Measurements from ENCODE around the gene ITGBL1. TPM values are rescaled to one million over a fixed set of nuclear protein-coding genes. Genes with fewer than 3 reads are reported as not detected.

Gene ITGBL1
- total RNA-seq, 3 donors from 2014 or later: 0.06 to 2.3 (median 1.1) TPM

DNA sequence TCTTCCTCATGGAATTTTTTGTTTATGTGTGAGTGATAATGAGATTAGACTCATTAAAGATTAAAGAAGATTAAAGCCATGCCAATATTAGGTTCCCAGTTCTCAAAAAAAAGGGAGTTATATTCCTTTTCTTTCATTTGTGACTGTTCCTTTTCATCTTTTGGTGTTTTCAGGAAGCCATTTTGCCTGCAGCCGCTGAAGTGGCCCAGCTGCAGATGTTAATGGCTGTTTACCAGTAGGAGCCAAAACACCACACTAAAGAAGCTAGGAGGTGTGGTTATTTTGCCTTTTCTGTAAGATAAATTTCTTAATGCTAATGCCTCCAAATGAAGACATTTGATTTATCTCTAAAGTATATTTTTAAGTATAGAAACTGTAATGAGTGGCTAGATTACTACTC lies 36.3 kb downstream of the ITGBL1 start:
- Histone ChIP-seq H3K36me3 (ENCODE audit: low read depth) (no peaks in the 10 kb centered on the region), H3K4me1 (ENCODE audit: low read depth) (no peaks in the 10 kb centered on the region), H3K9me3 (no peaks in the 10 kb centered on the region), H3K4me3 (no peak overlapping the region)
- no peak for TF ChIP-seq CTCF (IDR thresholded peaks at IDR 0.05)
- intact Hi-C loops (cut with DNase I, micrococcal nuclease): no loop called here
- ATAC-seq (no peak), DNase-seq (no peak)

DNA sequence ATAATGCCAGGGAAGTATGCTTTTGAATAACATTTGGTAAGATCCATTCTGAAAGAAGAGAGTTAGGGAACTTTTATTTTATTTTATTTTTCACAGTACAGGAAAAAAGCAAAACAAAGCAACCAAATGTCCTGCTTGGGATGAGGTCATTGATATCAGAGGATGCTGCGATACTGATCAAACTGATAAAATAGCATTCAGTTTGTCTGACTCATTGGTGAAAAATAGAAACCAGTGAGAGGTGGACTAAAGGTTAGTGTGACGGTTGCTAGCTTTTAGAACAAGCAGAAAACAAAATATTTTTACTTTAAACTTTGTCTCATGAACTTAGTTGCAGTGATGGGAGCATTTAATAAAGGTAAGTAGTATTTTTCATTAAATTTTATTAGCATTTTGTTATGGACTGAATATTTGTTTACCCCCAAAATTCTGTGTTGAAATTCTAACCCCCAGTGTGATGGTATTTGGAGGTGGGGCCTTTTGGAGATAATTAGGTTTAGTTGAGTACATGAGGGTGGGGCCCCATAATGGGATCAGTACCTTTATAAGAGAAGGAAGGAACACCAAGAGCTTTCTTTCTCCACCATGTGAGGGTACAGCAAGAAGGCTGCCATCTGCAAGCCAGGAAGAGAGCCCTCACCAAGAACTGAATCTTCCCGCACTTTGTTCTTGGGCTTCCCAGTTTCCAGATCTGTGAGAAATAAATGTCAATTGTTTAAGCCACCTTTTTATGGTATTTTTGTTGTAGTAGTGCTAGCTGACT lies 37.3 kb downstream of the ITGBL1 start:
- no peak for ATAC-seq
- DNase-seq: no peak
- no peaks in the 10 kb centered on the region for H3K4me1 ChIP-seq (ENCODE audit: low read depth)
- TF ChIP-seq CTCF (IDR thresholded peaks at IDR 0.05): no peak
- no peaks in the 10 kb centered on the region for H3K36me3 ChIP-seq (ENCODE audit: low read depth)
- no peaks in the 10 kb centered on the region for H3K9me3 ChIP-seq
- intact Hi-C loops (cut with DNase I, micrococcal nuclease): no loop called here
- no peak overlapping the region for H3K4me3 ChIP-seq

GRCh38 chr13:101490406-101491015 lies 38.0 kb downstream of the ITGBL1 start:
- H3K4me3 ChIP-seq: no peak overlapping the region
- TF ChIP-seq CTCF (IDR thresholded peaks at IDR 0.05): no peak
- H3K4me1 ChIP-seq (ENCODE audit: low read depth): no peaks in the 10 kb centered on the region
- no peaks in the 10 kb centered on the region for H3K36me3 ChIP-seq (ENCODE audit: low read depth)
- no peak for DNase-seq
- no peak for ATAC-seq
- intact Hi-C loops (cut with DNase I, micrococcal nuclease): no loop called here
- H3K9me3 ChIP-seq: no peaks in the 10 kb centered on the region

DNA sequence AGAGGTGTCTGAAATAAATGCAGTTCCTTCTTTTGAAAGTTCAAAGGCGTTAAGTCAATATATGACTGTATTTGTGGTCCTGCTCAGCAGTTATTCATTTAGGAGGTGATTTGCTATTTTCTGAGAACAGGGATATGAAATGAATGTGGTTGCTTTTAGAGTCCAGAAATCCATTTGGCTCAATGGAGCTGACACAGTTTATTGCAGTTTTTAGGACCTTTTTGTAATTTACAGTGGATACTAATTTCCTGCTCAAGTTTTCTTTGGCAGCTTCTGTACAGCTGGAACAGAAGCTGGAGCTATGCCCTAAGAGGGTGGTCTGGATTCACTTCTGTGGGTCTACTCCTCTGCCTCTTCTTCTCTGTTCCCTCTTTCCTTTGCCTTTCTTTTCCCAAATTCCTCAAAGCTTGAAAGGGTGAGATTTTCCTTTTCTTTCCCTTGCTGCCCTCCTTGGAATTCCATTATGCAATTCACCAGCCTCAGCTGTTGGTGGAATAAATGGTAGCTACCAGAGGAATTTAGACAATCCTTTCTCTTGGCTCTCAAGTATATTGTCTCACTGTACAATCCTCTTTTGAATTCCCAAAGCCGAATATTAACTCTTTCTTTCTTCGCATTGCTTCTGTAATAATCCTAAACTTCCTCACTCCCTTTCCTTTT lies 39.9 kb downstream of the ITGBL1 start:
- Histone ChIP-seq H3K9me3 (no peaks in the 10 kb centered on the region), H3K36me3 (ENCODE audit: low read depth) (no peaks in the 10 kb centered on the region), H3K4me1 (ENCODE audit: low read depth) (no peaks in the 10 kb centered on the region), H3K4me3 (no peak overlapping the region)
- DNase-seq: no peak
- intact Hi-C loops (cut with DNase I, micrococcal nuclease): no loop called here
- no peak for ATAC-seq
- TF ChIP-seq CTCF (IDR thresholded peaks at IDR 0.05): no peak

DNA sequence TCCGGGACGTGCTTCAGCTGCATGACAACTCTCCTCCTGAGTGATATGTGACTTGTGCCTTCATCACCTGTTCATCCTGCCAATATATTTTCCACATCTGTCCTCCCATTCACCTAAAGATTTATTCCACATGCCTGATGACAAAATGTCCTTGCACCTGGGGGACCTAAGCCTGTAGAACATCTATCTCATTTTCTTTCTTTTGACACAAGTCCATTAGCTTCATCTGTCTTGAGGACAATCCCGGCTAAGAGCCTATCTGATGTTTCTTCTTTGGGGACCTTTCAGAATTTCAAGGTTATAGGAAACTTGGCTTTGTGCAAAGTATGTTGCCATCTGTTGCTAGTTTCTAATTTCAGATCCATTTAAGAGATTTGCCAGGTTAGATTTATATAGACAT lies 41.1 kb downstream of the ITGBL1 start:
- no peak for ATAC-seq
- intact Hi-C loops (cut with DNase I, micrococcal nuclease): no loop called here
- H3K36me3 ChIP-seq (ENCODE audit: low read depth): no peaks in the 10 kb centered on the region
- TF ChIP-seq CTCF (IDR thresholded peaks at IDR 0.05): no peak
- H3K4me3 ChIP-seq: no peak overlapping the region
- no peaks in the 10 kb centered on the region for H3K9me3 ChIP-seq
- no peaks in the 10 kb centered on the region for H3K4me1 ChIP-seq (ENCODE audit: low read depth)
- DNase-seq: no peak
